Stimulated activated CD8-positive, alpha-beta memory T cell treated with anti-CD3 and anti-CD28 coated beads, Interleukin-4, amount 100 ng/mL, for 48 hours (primary cell): Measurements from ENCODE around the gene PRR5.
"Not testable (repeated sequence)": the region's sequence is repeated elsewhere in the genome, so short reads cannot be mapped to it uniquely, and the experiment has no call there.

Experiments used
- DNase-seq: peaks from one replicate; pipeline ENCODE4 v3.0.0-alpha.2; 2020

Gene PRR5

DNA sequence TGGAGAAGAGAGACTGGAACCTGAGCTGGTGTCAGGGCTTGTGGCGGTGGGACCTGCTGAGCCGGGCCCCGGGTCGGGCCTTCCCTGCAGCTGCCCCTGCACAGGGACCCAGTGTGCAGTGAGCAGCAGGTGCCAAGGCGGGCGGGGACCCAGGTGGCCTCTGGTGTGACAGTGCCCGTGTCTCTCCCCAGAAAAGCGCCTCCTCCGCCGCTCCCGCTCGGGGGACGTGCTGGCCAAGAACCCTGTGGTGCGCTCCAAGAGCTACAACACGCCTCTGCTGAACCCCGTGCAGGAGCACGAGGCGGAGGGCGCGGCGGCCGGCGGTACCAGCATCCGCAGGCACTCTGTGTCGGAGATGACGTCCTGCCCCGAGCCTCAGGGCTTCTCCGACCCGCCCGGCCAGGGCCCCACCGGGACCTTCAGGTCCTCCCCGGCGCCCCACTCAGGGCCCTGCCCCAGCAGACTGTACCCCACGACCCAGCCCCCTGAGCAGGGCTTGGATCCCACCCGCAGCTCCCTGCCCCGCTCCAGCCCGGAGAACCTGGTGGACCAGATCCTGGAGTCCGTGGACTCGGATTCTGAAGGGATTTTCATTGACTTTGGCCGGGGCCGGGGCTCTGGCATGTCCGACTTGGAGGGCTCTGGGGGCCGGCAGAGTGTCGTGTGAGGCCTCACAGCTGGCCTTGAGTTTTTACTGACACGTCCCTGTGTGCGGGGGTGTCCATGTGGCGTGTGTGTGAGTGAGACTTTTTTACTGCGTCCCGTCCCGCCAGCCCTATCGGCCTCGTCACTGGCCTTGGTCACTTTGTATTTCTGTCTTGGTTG, 34.8 kb downstream of the PRR5 start:
- no peak for DNase-seq

DNA sequence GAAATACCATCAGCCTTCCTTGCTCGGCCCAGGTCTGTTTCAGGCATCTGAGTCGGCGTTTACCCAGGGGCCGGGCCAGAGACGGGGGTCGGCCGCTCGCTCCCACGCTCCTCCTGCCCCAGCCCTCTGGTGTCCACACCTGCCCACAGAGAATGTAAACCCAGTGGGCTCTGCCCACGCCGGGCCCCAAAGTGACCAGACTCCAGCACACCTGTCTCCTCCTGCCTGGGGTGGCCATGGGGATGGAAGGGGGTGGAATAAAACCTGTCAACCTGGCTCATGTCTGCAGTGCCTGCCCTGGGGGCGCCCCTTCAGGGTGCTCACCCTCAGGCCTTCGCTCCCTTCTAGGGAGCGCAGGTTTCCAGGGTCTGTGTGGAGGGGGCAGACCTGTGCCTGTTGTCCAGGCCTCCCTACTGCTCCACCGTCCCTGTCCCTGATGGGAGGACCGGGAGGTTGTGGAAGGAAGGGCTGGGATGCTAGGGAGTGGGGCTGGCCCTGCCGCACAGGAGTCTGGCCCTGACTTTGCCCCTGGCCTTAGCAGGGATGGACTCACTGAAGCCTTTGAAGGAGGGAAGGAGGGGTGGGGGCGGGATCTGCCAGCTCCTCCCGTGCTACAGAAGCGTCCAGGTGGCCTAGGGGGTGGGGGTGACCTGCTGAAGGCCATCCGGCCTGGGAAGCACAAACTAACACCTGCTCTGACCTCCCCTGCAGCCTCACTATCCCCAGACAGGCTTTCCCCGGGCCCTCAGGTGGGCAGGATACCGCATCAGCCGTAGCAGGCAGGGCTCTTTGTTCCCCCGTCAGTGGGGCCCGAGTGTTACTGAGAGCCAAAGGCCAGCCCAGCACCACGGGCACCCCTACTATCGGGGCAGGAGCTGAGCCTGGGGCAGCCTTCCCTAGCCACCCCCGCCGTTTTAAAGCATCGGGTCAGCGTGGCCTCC, 35.7 kb downstream of the PRR5 start:
- no peak for DNase-seq

DNA sequence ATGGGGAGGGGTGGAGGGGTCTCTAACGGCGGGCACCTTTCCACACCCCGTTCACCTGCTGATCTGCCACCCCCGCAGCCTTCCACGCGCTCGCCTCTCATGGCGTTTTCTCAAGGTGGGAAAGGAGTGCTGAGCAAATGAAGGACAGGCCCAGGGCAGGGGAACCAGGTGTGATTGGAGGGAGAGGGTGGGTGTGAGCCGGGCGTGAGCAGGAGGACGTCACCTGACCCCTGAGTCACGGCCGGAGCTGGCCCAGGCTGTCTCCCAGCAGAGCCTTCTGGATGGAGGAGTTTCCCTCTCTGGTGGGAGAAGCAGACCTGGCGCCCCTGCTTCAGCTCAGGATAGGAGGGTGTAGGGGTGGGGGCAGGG, 36.3 kb downstream of the PRR5 start:
- DNase-seq, result no peak

DNA sequence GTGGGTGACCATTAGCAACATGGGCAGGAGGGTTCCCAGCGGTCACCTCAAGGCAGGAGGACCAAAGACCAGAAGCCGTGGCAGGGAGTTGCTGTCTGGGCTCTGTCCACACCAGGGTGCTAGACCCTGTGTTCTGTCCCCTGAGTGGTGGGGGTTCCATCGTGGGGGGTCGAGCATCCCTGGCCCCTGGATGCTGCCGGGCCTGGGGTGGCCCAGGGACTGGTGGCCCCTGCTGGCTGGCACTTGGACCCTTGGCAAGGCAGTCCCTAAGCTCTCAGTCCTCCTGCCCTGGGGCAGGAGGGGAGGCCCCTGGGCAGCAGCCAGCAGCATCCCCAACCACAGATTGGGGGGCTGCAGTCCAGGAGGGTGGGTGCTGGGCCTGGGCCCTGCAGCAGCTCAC, 37.0 kb downstream of the PRR5 start:
- no peak for DNase-seq

DNA sequence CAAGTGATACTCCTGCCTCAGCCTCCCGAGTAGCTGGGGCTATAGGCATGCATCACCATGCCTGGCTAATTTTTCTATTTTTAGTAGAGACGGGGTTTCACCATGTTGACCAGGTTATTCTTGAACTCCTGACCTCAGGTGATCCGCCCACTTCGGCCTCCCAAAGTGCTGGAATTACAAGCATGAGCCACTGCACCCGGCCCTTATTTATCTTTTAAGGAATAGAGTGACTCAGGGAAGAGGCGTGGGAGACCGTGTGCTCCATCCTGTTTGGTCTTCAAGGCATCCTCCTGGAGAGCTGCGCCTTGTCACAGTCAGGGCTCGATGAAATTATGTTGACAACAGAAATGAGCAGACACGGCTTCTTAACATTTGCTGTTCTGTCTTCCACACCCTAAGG, 37.7 kb downstream of the PRR5 start:
- DNase-seq, result not testable (repeated sequence)

DNA sequence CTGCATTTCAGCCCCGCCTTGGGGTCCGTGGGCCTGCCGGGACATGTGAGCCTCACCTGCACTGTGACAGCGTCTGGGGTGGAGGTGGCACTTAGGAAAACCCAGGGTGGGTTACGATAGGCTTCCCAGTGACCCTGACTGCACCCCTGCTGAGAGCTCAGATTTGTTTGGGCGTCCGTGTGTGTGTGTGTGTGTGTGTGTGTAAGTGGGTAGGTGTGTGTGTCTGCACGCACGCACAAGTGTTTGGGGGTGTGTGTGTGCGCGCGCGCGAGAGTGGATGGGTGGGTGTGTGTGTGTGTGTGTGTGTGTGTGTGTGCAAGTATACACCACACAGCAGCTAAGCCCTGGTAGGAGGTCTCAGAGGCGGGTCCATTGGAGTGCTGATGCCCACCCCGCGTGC, 38.3 kb downstream of the PRR5 start:
- DNase-seq, result no peak

DNA sequence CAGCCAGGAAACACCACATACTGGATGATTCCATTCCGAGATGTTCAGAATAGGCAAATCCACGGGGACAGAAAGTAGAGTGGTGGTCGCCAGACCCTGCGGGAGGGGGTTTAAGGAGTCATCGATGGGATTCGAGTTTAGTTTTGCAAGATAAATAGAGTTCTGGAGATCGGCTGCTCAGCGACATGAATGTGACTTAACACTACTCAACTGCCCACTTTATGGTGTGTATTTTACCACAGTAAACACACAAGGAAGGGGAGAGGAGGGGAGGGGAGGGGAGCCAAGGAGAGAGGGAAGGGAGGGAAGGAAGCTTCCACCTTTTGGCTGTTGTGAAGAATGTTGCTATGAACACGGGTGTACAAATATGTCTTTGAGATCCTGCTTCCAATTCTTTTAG, 39.9 kb downstream of the PRR5 start:
- no peak for DNase-seq

DNA sequence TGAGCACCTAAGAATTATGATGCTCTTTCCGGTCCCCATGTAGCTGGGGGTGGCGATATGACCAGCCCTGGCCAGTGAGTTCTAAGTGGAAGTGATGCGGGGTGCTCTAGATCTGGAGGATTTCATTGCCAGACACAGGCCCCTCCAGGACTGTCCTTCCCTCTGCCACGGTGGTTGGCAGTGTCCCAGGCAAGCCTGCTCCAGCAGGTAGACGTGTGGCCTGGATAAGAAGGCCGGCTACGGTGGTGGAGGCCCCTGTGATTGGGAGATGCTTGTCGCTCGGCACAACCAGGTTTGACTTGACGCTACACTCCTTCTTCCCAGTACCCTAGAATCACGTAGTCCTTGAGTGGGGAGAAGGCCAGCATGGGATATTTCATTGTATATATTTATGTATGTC, 41.2 kb downstream of the PRR5 start:
- DNase-seq, result no peak

DNA sequence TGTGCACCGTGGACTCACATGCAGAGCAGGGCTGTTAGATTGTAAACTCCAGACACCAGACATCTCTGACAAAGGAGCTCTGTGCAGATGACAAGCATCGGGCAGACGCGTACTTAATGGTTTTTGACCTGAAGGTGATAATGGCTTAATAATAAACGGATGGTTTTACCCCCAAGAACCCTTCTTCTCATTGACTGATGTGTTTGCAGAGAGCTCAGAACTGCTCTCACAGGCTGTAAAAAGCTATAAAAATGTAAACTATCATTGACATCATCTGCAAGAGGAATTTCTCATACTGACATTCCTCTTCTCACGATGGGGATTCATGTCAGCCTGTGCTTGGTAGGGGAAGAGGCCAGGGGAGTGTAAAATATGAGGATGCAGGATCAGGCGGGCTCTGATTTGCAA, 41.8 kb downstream of the PRR5 start:
- DNase-seq, result no peak

DNA sequence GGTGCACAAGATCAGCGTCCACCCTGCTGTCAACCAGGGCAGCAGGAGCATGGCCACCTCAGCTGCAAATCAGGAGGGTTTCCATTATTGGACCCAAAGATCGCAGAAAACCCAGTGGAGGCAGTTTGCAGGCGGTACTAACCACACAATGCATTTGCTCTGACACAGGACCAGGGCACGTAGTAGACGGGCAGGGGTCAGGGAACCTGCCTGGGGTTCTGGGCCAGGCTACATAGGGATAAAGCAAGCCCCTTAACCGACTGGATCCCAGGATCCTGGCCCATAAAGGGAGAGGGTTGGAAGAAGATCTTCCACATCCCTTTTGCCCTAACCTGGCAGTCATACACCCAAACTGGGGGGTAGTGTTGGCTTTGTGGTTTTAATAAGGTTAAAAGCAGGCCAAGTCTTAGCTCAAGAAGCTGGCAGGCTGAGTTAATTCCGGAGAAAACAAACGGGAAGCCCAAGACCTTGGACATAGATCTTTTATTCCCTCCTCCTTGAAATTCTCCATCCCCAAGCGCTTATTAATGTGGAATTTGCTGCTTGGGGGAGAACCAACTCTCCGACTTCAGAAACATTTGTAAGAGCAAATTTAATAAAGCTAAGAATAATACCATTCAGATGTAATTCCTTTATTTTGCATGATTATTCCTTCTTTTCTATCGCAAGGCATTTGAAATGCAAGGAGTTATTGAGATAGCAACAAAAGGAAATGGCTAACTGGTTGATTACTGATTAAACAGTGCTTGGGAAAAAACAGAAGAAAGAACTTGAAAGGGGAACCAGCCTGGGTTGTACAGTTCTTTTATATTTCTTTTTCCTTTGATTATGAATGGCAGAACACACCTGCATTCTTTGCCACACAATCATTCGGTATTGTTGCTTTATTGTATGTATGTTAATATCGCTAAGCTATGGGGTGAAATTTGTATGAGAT, 44.1 kb downstream of the PRR5 start:
- no peak for DNase-seq

DNA sequence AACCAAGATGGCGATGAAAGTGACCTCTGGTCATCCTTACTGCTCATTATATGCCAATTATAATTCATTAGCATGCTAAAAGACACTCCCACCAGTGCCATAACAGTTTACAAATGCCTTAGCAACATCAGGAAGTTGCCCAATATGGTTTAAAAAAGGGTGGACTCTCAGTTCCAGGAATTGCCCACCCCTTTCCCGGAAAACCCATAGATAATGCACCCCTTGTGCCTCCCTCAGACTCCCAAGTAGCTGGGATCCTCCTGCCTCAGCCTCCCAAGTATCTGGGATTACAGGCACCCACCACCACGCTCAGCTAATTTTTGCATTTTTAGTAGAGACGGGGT, 45.8 kb downstream of the PRR5 start:
- DNase-seq, result not testable (repeated sequence)

DNA sequence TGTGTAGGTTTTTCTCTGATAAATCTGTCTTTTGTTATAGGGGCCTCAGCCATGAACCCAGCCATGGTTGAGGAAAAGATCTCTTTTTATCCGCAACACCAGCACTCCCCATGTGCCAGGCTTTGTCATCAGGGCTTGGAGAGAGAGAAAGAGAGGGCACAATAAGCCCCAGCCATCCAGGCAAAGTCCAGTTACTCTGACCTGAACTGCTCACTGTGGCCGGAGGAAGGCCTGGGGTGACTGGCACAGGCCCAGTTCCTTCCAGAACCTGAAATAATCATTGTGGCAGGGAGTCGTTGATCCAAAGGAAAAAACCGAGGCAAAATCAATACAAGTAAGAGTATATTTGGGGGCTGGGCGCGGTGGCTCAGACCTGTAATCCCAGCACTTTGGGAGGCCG, 46.5 kb downstream of the PRR5 start:
- DNase-seq, result no peak

DNA sequence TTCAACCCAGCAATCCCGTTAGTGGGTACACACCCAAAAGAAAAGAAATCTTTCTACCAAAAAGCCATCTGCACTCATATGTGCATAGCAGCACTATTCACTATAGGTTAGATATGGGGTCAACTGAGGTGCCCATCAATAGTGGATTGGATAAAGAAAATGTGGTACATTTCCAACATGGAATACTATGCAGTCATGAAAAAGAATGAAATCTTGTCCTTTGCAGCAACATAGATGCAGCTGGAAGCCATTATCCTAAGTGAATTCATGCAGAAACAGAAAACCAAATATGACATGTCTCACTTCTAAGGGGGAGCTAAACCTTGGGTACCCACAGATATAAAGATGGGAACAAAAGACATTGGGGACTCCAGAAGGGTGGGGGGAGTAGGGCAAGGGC, 48.5 kb downstream of the PRR5 start:
- DNase-seq, result no peak

DNA sequence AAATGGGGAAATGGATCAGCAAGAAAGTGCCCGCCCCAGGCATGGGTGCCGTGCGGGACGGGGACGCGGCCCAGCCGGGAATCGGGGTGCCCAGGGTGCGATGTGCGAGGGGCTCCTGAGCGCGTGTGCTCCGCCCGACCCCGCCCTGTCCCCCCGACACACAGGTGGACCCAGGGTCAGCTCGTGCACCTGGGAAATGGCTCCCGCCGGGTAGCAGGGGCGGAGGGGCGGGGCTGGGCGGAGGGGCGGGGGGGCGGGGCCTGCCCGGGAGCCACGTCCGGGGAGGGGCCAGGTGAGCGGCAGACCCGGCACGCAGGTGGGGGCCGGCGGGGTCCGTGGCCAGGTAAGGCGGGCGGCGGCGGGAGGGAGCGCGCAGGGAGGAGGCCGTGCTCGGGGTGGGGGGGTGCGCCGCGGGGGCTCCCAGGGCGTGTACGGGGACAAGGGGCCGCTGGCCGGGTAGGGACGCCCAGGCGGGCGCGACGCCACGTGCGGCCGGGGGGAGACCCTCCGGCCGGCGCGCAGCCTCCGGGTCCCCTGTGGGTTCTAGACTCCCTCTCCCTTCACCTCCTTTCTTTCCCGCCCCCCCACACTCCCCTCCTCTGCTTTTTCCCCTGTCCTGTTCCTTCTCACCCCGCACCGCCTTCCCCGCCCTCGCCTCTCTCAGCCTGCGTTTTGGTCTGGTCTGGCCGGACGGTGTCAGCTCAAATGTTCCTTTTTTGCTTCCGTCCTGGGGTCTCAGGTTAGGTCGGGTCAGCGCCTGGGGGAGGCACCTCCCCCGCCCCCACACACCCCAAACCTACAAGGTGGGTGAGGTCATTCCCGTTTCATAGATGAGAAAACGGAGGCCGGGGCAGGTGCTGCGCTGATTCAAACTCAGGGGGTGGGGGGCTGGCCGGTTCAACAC, 50.5 kb downstream of the PRR5 start, which contains the start of gene ARHGAP8:
ARHGAP8 (plus strand) TSS at position 291 of the 904 bp plus-strand sequence. CDS start 33,953 bp downstream, outside the sequence.
- DNase-seq, result no peak

DNA sequence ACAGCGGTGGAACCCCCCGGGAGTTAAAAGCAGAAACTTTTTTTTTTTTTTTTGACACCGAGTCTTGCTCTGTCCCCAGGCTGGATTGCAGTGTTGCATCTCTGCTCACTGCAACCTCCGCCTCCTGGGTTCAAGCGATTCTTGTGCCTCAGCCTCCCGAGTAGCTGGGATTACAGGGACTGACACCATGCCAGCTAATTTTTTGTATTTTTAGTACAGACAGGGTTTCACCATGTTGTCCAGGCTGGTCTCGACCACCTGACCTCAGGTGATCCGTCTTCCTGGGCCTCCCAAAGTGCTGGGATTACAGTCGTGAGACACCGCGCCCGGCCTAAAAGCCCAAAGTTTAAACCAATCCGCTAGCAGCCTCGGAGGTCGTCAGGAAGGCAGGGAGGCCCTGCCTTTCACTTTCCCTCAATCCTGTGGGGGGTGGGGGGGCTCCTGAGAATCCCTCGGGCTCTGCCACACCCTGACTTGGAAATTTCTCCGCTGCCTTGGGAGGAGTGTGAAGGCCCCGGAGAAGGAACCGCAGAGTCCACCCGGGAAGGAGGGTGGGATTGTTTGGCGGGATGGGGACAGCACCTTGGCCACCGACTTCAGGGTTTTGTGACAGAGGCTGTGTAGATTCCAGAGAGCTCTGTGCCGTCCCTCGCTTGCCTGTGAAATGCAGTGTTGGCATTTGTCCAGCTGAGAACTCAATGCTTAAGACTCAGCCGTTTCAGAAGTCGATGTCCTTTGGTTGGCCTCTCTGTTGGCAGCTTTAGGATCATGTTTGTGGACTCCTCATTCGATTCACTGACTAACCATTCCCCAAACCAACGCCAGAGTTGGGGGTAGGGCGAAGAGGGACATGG, 51.4 kb downstream of the PRR5 start:
- no peak for DNase-seq

DNA sequence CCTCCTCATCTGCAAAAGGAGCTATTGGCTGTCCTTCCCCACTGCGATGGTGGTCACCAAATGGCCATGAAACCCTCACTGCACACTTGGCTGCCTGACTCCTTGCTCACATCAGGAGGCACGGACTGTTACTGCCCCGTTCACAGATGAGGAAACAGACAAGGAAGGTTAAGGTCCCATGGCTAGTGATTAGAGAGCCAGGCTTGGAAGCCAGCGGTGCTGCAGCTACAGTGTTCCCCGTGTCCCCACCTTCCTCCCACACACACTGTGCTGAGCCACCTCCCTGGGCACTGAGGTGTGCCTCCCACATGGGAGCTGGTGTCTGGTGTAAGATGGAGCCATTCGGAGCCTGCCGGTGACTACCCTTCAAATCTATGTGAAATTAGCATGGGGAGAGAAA, 53.0 kb downstream of the PRR5 start:
- no peak for DNase-seq

DNA sequence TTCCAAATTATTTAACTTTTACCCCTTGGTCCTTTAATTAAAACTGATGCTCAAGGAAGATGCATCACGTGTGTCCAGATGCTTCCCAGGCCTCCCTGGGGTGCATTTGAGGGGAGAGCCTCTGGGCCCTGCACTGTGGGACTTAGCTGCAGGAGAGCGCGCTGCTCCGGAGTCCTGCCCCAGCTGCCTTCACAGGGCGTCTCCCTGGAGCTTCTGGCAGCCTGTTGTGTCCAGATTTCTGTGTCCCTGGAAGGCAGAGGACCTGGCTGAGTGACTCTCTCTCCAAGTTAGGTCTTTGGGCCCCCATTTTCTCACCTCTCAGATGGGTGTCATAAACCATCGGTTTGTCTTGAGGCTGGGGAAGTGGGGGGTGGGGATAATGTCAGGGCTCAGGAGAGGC, 53.4 kb downstream of the PRR5 start:
- no peak for DNase-seq

DNA sequence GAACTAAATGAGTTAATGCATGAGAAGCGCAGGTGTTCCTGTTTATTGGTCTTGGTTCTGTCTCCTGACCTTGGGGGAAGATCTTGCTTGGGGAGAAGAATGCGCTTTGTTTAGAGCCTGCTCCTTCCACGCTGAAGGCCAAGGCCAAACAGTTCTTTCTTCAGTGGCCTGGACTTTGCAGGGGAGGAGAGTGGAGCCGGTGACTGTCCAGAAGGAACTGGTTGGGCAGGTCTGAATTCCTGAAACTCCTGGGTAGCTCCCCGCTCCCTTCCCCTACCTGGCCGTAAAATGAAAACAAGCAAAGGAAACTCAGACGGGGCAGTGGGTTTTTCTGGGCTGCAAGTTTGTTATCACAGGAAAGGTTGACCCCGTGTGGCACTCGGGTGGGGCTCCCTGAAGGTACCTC, 54.0 kb downstream of the PRR5 start:
- no peak for DNase-seq

DNA sequence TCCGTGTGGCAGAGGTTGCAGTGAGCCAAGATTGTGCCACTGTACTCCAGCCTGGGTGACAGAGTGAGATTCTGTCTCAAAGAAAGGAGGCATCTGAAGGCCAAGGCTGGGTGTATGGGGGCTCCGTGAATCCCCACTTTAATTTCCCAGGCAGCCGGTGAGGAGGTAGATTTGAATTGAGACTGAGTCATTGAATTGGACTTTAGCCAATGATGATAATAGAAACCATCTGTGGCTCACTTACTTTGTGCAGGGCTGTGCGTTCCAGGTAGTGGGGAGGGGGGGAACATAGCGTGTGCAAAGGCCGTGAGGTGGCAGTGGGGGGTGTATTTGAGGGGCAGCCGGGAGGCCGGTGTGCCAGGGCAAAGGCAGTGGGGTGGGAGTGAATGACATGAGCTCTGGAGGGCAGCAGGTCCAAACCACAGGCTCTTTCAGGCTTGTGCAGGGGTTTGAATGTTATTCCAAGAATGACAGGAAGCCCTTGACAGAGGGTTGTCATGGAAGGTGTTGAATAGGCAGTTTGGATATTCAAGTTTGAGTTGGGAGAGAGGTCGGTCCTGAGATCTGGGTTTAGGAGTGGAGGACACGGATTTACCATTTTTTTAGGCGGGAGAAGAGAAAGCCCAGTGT, 56.5 kb downstream of the PRR5 start:
- no peak for DNase-seq

DNA sequence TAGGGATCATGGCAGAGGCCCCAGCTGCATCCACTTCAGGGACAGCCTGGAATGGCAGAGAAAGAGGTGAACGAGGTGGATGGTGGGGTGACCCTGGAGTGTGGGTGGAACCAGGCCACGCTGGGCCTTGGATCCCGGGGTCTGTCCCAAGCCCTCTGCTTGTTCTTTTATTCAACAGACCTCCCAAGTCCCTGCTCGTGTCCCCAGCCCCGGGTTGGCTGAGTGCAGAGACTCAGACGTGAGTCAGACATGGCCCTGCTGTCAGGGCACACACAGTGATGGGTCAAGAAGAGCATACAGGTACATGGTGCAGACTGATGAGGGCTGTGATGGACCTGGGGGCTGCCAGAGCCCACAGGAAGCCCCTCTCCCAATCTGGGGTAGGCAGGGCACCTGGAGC, 57.0 kb downstream of the PRR5 start:
- DNase-seq, result no peak
